ENCODE measurements around the gene CDK19.
"Not testable (repeated sequence)": the region's sequence is repeated elsewhere in the genome, so short reads cannot be mapped to it uniquely, and the experiment has no call there.

The CDK19 gene

DNA sequence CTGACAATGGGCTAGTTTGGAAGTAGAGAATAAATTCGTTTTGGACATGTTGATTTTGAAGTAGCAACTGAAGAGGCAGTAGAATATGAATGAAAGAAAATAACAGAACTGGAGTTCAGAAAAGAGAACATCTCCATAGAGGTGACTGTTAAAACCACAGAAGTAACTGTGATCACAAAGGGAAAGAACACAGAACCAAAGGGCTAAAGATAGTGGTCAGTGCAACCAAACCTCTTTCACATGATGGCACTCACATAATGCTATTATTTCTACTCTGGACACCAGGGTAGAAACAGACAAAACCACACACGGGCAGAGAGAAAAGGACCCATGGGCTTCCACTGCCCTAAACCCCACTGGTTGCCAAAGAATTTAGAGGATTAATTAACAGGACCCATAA is 58.5 kb downstream of the CDK19 start:
- no peak for DNase-seq (ENCODE audit: low read depth)

- no peak for DNase-seq (ENCODE audit: low read depth)
These were observed 59.8 kb downstream of the CDK19 start for GRCh38 chr6:110755411-110755834.

DNA sequence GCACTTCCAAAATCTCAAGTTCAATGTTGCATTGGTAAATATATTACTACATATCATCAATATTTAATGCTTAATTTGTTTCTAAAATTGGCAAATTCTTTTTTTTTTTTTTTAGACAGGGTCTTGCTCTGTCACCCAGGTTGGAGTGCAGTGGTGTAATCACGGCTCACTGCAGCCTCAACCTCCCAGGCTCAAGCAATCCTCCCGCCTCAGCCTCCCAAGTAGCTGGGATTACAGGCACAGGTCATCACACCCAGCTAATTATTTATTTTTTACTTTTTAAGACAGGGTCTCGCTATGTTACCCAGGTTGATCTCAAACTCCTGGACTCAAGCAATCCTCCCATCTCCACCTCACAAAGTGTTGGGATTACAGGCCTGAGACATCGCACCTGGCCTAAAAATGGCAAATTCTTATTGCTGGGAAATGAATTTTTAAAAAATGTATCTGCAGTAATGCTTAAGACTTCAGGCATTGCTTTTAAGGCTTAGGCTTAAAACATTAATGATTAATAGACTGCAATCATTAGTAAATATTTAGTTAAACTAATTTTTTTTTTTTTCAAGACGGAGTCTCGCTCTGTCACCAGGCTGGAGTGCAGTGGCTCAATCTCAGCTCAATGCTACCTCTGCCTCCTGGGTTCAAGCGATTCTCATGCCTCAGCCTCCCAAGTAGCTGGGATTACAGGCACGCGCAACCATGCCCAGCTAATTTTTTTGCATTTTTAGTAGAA is 61.2 kb downstream of the CDK19 start:
- not testable (repeated sequence) for DNase-seq (ENCODE audit: low read depth)

DNA sequence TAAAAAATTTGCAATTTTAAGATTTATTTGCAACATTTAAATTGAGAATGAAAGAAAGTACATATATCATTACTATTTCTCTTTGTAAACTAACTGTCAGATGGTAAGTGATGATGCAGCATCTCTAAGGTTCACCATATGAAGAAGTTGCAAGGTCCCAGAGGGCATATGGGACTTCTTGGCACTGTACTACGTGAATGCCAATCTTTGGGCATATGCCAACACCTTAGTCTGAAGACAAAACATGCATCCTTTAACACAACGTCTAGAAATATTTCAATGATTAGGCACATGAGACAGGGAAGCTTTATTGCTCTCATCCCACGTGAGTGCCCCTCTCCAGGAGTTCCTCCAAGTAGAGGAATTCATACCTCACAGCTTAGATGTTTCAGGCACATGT is 66.8 kb downstream of the CDK19 start:
- no peak for DNase-seq (ENCODE audit: low read depth)

DNA sequence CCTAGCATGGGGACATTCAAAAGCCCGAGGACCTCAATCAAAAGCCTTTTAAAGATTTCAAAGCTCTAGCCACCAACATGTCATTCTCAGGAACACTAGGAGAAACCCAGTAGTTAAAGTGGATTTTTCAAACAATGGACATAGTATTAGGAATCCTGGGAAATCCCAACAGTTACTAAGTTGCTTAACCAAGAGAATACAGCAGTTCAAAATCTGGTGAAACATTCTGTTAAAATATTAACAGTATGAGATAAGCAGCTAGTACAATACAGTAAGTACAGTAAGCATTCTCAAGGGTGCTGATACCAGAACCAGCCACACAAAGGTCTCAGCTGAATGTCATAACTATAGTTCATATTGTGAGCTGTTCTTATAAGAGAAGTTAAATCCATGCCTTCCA is 68.6 kb downstream of the CDK19 start:
- no peak for DNase-seq (ENCODE audit: low read depth)

DNA sequence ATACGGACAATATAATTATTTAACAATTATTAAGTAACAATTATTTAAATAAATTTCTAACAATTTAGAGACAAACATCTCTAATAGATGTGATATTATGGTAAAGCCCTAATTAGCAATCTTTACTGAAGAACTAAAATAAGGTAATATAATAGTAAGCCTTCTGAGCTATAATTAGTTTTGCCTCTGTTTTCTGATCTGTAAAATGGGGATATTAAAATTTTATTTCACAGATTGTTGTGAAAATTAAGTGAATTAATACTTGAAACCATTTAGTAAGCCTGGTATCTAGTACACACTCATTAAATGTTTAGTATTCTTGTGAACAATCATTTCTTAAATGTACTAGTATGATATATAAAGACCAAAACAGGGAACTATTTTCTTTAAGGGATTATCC is 70.3 kb downstream of the CDK19 start:
- DNase-seq (ENCODE audit: low read depth): no peak

DNA sequence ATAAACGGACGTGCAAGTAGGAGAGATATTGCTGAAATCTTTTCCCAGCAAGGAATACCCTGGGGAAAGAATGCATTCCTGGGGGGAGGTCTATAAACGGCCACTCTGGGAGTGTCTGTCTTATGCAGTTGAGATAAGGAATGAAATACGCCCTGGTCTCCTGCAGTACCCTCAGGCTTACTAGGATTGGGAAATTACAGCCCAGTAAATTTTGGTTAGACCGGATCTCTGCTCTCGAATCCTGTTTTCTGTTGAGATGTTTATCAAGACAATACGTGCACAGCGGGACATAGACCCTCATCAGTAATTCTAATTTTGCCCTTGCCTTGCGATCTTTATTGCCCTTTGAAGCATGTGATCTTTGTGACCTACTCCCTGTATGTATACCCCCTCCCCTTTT is 72.7 kb downstream of the CDK19 start:
- not testable (repeated sequence) for DNase-seq (ENCODE audit: low read depth)

GRCh38 chr6:110741517-110741916 is 73.8 kb downstream of the CDK19 start:
- no peak for DNase-seq (ENCODE audit: low read depth)

DNA sequence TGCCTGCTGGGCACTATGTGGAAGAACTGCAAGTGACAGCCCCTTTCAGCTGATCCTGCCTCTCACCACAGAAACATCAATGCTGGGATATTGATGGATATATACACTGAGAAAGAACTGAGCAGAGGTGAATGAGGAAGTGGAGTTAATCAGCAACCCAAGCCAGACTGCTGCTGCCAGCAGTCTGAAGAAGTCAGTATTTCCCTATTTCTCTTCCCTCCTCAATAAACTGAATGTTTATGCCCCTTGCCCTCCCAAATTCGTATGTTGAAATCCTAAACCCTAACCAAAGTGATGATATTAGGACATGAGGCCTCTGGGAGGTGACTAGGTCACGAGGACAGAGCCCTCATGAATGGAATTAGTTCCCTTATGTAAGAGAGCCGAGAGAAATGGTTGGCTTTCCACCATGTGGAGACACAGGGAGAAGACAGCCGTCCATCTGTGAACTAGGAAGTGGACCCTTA is 76.3 kb downstream of the CDK19 start:
- DNase-seq (ENCODE audit: low read depth): no peak

DNA sequence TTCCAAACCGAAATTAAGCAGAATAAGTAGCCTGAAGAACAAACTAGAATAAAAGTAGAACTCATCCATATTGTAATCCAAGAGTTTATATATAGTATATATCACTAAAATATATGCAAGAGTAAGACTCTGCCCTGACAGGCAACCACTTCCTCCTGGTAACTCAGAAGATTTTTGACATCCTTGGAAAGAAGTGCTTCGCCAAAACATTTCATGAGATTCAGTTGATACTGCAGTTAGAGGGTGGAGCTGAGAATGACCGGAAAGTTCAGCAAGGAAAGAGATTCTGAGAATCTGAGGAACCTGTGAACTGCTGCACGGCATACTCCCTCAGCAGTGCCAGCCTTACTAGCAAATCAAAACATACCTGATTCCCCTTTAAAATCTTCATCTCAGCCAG is 79.6 kb downstream of the CDK19 start:
- DNase-seq (ENCODE audit: low read depth): no peak

- DNase-seq (ENCODE audit: low read depth): no peak
These were observed 83.4 kb downstream of the CDK19 start for GRCh38 chr6:110731898-110732297.

- DNase-seq (ENCODE audit: low read depth): no peak
These were observed 84.1 kb downstream of the CDK19 start for GRCh38 chr6:110731196-110731595.

DNA sequence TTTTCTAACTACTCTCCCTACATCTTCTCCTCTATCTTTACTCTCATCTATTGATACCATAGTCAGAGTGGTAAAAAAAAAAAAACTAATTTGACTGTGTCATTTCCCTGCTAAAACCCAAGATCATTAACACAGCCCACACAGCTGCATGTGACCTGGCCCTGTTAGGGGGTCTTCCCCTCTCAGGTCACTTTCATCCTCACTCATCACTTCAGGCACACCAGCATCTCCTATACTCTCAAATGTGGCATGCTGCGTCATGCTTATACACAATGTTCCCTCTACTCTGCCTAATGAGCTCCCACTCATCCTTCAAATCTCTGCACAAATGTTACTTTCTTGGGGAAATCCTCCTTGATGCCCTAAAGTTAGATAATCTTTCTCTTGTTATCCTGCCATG is 86.8 kb downstream of the CDK19 start:
- DNase-seq (ENCODE audit: low read depth): no peak

- DNase-seq (ENCODE audit: low read depth): no peak
These were observed 92.3 kb downstream of the CDK19 start for GRCh38 chr6:110723017-110723416.

- DNase-seq (ENCODE audit: low read depth): no peak
These were observed 95.2 kb downstream of the CDK19 start for GRCh38 chr6:110720066-110720465.

DNA sequence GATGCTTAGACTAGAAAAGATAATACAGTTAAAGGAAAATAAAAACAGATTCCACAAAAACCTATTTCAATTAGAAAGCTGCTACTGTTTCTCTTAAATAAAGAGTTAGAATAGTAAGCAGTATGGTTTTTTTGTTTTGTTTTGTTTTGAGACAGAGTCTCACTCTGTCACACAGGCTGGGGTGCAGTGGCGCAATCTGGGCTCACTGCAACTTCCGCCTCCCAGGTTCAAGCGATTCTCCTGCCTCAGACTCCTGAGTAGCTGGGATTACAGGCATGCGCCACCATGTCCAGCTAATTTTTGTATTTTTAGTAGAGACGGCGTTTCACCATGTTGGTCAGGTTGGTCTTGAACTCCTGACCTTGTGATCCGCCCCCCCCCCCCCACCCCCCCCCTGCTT is 95.7 kb downstream of the CDK19 start:
- not testable (repeated sequence) for DNase-seq (ENCODE audit: low read depth)

DNA sequence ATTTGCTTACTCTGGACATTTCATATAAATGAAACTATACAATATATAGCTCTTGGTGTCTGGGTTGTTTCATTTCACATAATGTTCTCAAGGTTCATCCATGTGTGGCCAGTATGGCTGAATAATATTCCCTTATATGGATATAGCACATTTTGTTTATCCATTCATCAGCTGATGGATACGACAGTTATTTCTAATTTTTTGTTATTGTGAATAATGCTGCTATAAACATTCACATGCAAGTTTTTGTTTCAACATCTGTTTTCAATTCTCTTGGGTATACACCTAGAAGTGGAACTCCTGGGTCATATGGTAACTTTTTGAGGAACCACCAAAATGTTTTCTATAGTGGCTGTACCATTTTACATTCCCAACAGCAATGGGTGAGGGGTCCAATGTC is 101.1 kb downstream of the CDK19 start:
- no peak for DNase-seq (ENCODE audit: low read depth)

DNA sequence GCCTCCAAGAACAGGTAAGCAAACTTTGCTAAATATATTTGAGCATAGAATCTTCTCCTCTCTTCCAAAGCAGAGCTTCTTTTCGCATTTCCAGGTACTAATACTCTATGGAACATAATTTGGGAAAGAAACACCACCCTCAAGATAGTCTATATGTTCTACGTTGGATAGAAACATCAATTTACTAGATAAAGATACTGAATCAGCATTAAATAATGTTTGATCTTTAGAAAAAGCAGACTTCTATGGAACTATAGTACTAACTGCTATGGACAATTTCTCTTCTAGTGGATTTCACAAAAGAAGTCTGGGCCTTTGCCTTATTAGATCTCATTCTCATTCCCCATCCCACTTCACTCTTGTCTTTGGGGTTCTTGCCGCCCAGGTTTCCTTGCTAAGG is 103.0 kb downstream of the CDK19 start:
- no peak for DNase-seq (ENCODE audit: low read depth)

- no peak for DNase-seq (ENCODE audit: low read depth)
These were observed 105.2 kb downstream of the CDK19 start for GRCh38 chr6:110710115-110710514.

GRCh38 chr6:110708295-110708950 is 106.8 kb downstream of the CDK19 start:
- DNase-seq (ENCODE audit: low read depth): no peak

DNA sequence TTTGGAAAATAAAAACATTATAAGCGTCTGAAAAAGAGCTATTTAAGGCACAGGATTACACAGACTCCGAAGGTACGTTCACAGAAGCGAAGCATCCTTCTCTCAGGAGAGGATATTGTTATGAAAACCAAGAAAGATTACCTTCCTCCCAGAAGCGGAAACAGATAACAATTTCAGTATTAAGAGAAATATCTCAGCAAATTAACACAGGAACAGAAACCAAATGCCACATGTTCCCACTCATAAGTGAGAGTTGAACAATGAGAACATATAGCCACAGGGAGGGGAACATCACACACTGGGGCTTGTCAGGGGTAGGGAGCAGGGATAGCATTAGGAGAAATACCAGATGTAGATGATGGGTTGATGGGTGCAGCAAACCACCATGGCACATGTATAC is 109.7 kb downstream of the CDK19 start:
- no peak for DNase-seq (ENCODE audit: low read depth)

DNA sequence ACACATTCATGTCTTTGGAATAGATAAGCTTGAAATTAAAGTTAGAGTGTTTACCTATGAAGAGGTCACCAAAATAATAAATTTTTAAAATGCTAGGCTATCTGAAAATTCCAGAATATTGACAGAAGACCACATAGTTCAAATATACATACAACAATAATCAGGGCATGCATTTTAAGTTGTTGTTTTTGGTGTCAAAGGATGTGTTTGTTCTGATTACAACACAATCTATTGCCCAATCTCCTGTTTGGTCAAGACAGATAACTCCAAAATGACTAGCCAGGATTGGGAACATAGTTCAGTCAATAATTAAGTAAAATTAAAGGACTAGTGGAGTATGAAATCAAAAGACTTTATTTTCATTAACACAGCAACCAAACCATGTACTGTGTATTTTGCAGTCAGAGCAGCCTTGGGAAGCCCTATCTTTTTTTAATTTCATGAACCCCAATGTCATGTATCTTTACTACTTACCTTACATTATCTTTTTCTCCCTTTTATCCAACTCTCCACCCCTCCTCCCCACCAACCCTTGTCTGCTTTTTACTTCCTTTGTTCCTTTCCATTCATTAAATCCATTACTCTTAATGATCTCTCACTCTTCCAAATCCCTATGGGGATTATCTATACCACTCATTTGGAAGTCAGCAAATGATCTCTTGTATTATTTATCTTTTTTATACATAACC is 111.2 kb downstream of the CDK19 start:
- DNase-seq (ENCODE audit: low read depth): no peak
